SK-N-SH (cell line): ENCODE results near the gene OGFOD1.

Experiments used
- ELF1 ChIP-seq: IDR thresholded peaks from 2 replicates; pipeline ENCODE4 v1.4.0; 2012
- RXRA ChIP-seq: IDR thresholded peaks from 2 replicates; pipeline ENCODE4 v1.4.0; 2012; ENCODE audit warnings: low read depth, mild to moderate bottlenecking, borderline replicate concordance
- TF ChIP-seq, protein P1 (sequence below): fragments of 200-600 bp; sonication (generic); IDR thresholded peaks from 2 replicates; pipeline ENCODE4 v1.6.1; 2017; ENCODE audit warnings: antibody characterized with exemption, mild to moderate bottlenecking, moderate library complexity

DNA sequence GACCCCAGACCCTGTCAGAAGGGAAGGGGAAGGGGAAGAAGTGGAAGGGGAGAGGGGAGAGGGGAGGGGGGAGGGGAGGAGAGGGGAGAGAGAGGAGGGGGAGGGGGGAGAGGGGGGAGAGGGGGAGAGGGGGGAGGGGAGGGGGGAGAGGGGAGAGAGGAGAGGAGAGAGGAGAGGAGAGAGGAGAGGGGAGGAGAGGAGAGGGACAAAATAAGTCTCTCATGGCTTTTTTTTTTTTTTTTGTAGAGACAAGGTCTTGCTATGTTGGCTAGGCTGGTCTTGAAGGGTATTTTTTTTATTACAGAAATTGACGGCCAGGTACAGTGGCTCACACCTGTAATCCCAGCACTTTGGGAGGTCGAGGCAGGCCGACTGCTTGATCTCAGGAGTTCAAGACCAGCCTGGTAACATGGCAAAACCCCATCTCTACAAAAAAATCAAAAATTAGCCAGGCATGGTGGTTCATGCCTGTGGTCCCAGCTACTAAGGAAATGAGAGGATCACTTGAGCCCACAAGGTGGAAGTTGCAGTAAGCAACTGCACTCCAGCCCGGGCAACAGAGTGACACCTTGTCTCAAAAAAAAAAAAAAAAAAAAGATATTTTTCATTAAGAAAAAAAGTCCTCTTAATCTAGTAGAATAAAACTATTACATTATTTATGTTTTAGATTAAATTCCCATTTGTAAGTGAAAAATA is 45.2 kb upstream of the OGFOD1 start:
- TF ChIP-seq, protein P1, sequence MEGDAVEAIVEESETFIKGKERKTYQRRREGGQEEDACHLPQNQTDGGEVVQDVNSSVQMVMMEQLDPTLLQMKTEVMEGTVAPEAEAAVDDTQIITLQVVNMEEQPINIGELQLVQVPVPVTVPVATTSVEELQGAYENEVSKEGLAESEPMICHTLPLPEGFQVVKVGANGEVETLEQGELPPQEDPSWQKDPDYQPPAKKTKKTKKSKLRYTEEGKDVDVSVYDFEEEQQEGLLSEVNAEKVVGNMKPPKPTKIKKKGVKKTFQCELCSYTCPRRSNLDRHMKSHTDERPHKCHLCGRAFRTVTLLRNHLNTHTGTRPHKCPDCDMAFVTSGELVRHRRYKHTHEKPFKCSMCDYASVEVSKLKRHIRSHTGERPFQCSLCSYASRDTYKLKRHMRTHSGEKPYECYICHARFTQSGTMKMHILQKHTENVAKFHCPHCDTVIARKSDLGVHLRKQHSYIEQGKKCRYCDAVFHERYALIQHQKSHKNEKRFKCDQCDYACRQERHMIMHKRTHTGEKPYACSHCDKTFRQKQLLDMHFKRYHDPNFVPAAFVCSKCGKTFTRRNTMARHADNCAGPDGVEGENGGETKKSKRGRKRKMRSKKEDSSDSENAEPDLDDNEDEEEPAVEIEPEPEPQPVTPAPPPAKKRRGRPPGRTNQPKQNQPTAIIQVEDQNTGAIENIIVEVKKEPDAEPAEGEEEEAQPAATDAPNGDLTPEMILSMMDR: no peak
- TF ChIP-seq RXRA: no peak
- no peak for TF ChIP-seq ELF1
